ENCODE results near the gene KLK15.
A peak's percentile ranks its signal among the peaks of the same experiment; 100 is the strongest.
"Not testable (repeated sequence)": the region's sequence is repeated elsewhere in the genome, so short reads cannot be mapped to it uniquely, and the experiment has no call there.

Gene KLK15

GRCh38 chr19:50811622-50812238 lies 21.6 kb downstream of the KLK15 start:
- H3K79me1 ChIP-seq (ENCODE audit: low read depth, low read length); DNase-seq (ENCODE audit: low spot score); H2BK120ac ChIP-seq (ENCODE audit: low read depth, low read length); H2BK5ac ChIP-seq (ENCODE audit: low read length); H2AFZ ChIP-seq (ENCODE audit: low read length); H3K4me1 ChIP-seq (ENCODE audit: control insufficient read depth in 2 of 2, insufficient read depth in 1 of 2, low read depth in 1 of 2, low read length in 2 of 2); H2BK12ac ChIP-seq (ENCODE audit: low read length); H4K8ac ChIP-seq (ENCODE audit: low read depth, low read length); H3K36me3 ChIP-seq (replicated peaks in 1 of 2; ENCODE audit: control insufficient read depth in 2 of 2, insufficient read depth in 2 of 2, low read length in 2 of 2); H4K91ac ChIP-seq (ENCODE audit: low read depth, low read length, poor library complexity); H3K4me2 ChIP-seq (ENCODE audit: insufficient read depth, low read length, poor library complexity, severe bottlenecking); H3K4ac ChIP-seq (ENCODE audit: low read length); H2BK15ac ChIP-seq (ENCODE audit: low read length); H3K27ac ChIP-seq (replicated peaks; ENCODE audit: low read length); H3K9me3 ChIP-seq (replicated peaks in 1 of 2; ENCODE audit: control insufficient read depth in 2 of 2, insufficient read depth in 1 of 2, low read depth in 1 of 2, low read length in 2 of 2); H3K18ac ChIP-seq (ENCODE audit: low read length); H3K23ac ChIP-seq (ENCODE audit: low read depth, low read length, poor library complexity): not testable (repeated sequence)
- Histone ChIP-seq H3K9ac (ENCODE audit: low read depth, low read length, poor library complexity) (peak overlapping the region; percentile 56), H3K27me3 (ENCODE audit: control insufficient read depth in 3 of 3, insufficient read depth in 3 of 3, low read depth in 1 of 3, low read length in 3 of 3) (peaks cover 0 to 29% (median 7%) of the 10 kb centered on the region in 3 experiments), H3K4me3 (ENCODE audit: low read length in 2 of 2) (peak overlapping the region in 1 of 2 donors; percentile 62), H2AK5ac (ENCODE audit: low read depth, low read length) (peak overlapping the region; percentile 45), H3K14ac (ENCODE audit: low read length) (peak overlapping the region; percentile 95)
- no CpG with 5 or more reads among the region's 3 CpGs for WGBS, 2 donors (ENCODE audit: extremely low coverage in 2 of 2, insufficient read length in 2 of 2, insufficient replicate concordance in 1 of 2)

GRCh38 chr19:50808856-50809255 lies 24.5 kb downstream of the KLK15 start:
- Histone ChIP-seq H3K27me3 (ENCODE audit: control insufficient read depth in 3 of 3, insufficient read depth in 3 of 3, low read depth in 1 of 3, low read length in 3 of 3) (peaks cover 0 to 12% (median 7%) of the 10 kb centered on the region in 3 experiments), H3K9me3 (replicated peaks in 1 of 2; ENCODE audit: control insufficient read depth in 2 of 2, insufficient read depth in 1 of 2, low read depth in 1 of 2, low read length in 2 of 2) (no peaks in the 10 kb centered on the region), H3K79me1 (ENCODE audit: low read depth, low read length) (no peaks in the 10 kb centered on the region), H3K4me3 (ENCODE audit: low read length in 2 of 2) (no peak overlapping the region), H3K36me3 (replicated peaks in 1 of 2; ENCODE audit: control insufficient read depth in 2 of 2, insufficient read depth in 2 of 2, low read length in 2 of 2) (no peaks in the 10 kb centered on the region), H4K91ac (ENCODE audit: low read depth, low read length, poor library complexity) (no peak overlapping the region), H3K4me2 (ENCODE audit: insufficient read depth, low read length, poor library complexity, severe bottlenecking) (no peak overlapping the region), H3K4me1 (ENCODE audit: control insufficient read depth in 2 of 2, insufficient read depth in 1 of 2, low read depth in 1 of 2, low read length in 2 of 2) (no peaks in the 10 kb centered on the region), H2BK120ac (ENCODE audit: low read depth, low read length) (no peak overlapping the region), H2AK5ac (ENCODE audit: low read depth, low read length) (no peak overlapping the region), H2BK15ac (ENCODE audit: low read length) (no peak overlapping the region), H3K23ac (ENCODE audit: low read depth, low read length, poor library complexity) (no peak overlapping the region), H3K27ac (replicated peaks; ENCODE audit: low read length) (no peak overlapping the region), H3K14ac (ENCODE audit: low read length) (no peak overlapping the region), H3K4ac (ENCODE audit: low read length) (no peak overlapping the region), H2BK5ac (ENCODE audit: low read length) (no peak overlapping the region), H2BK12ac (ENCODE audit: low read length) (no peak overlapping the region), H2AFZ (ENCODE audit: low read length) (no peak overlapping the region), H4K8ac (ENCODE audit: low read depth, low read length) (no peak overlapping the region), H3K9ac (ENCODE audit: low read depth, low read length, poor library complexity) (no peak overlapping the region), H3K18ac (ENCODE audit: low read length) (no peak overlapping the region)
- WGBS, 2 donors (ENCODE audit: extremely low coverage in 2 of 2, insufficient read length in 2 of 2, insufficient replicate concordance in 1 of 2), result no CpG with 5 or more reads among the region's 1 CpG
- DNase-seq (ENCODE audit: low spot score), result no peak

GRCh38 chr19:50804420-50805272 lies 28.7 kb downstream of the KLK15 start:
- Histone ChIP-seq H3K4me1 (ENCODE audit: control insufficient read depth in 2 of 2, insufficient read depth in 1 of 2, low read depth in 1 of 2, low read length in 2 of 2) (peaks cover 5 to 7% of the 10 kb centered on the region in 2 donors), H3K18ac (ENCODE audit: low read length) (peak overlapping the region; percentile 97), H2BK12ac (ENCODE audit: low read length) (no peak overlapping the region), H3K4me3 (ENCODE audit: low read length in 2 of 2) (peak overlapping the region; percentile 76 to 96), H3K14ac (ENCODE audit: low read length) (peak overlapping the region; percentile 42), H2BK15ac (ENCODE audit: low read length) (no peak overlapping the region), H2BK5ac (ENCODE audit: low read length) (peak overlapping the region; percentile 2), H3K9me3 (replicated peaks in 1 of 2; ENCODE audit: control insufficient read depth in 2 of 2, insufficient read depth in 1 of 2, low read depth in 1 of 2, low read length in 2 of 2) (no peaks in the 10 kb centered on the region), H3K4me2 (ENCODE audit: insufficient read depth, low read length, poor library complexity, severe bottlenecking) (peak overlapping the region; percentile 49), H3K27me3 (ENCODE audit: control insufficient read depth in 3 of 3, insufficient read depth in 3 of 3, low read depth in 1 of 3, low read length in 3 of 3) (peaks cover 0 to 9% (median 4%) of the 10 kb centered on the region in 3 experiments), H2BK120ac (ENCODE audit: low read depth, low read length) (peak overlapping the region; percentile 10), H3K9ac (ENCODE audit: low read depth, low read length, poor library complexity) (peak overlapping the region; percentile 85), H3K36me3 (replicated peaks in 1 of 2; ENCODE audit: control insufficient read depth in 2 of 2, insufficient read depth in 2 of 2, low read length in 2 of 2) (peaks cover 15 to 36% of the 10 kb centered on the region in 2 donors), H3K27ac (replicated peaks; ENCODE audit: low read length) (peak overlapping the region; percentile 96), H2AK5ac (ENCODE audit: low read depth, low read length) (peak overlapping the region; percentile 94), H2AFZ (ENCODE audit: low read length) (peak overlapping the region; percentile 88), H3K23ac (ENCODE audit: low read depth, low read length, poor library complexity) (peak overlapping the region; percentile 45), H3K79me1 (ENCODE audit: low read depth, low read length) (peaks cover 5% of the 10 kb centered on the region), H4K8ac (ENCODE audit: low read depth, low read length) (no peak overlapping the region), H3K4ac (ENCODE audit: low read length) (no peak overlapping the region), H4K91ac (ENCODE audit: low read depth, low read length, poor library complexity) (peak overlapping the region; percentile 87)
- peak; percentile 99 for DNase-seq (ENCODE audit: low spot score)
- no CpG with 5 or more reads among the region's 62 CpGs for WGBS, 2 donors (ENCODE audit: extremely low coverage in 2 of 2, insufficient read length in 2 of 2, insufficient replicate concordance in 1 of 2)
